PC-3 (cell line): ENCODE data around the gene RBM20. TPM values are rescaled to one million over a fixed set of nuclear protein-coding genes. Genes with fewer than 3 reads are reported as not detected.

Experiments used
- ATAC-seq: fragments of 200-7000 bp; cut with Tn5 transposase; 2 replicates; pipeline ENCODE4 v1.9.1; 2020; ENCODE audit warnings: mild to moderate bottlenecking, moderate library complexity
- BruUV-seq: library from RNA; stranded (reverse); fragments of 400-500 nt; replicated peaks from 2 replicates; lab custom pipeline; 2021; lab: Mats Ljungman, UMichigan
- CTCF ChIA-PET: fragments of 300-600 bp; sonication (Branson Sonifier 250); formaldehyde crosslinking; loops from one replicate; lab custom pipeline; 2022; ENCODE audit warnings: antibody characterized with exemption; lab: Charles Lee
- POLR2A ChIA-PET: fragments of 300-600 bp; sonication (Branson Sonifier 250); formaldehyde crosslinking; loops from one replicate; lab custom pipeline; 2022; ENCODE audit warnings: antibody characterized with exemption; ENCODE audit not compliant: unreplicated experiment; lab: Charles Lee
- DNase-seq: peaks from one replicate; pipeline ENCODE4 v3.0.0-alpha.2; 2015
- H2AFZ ChIP-seq: fragments of 300-600 bp; sonication (generic); 2 replicates; pipeline ENCODE4 v1.6.0; 2016; ENCODE audit warnings: antibody characterized with exemption, low read length
- H3F3A ChIP-seq: fragments of 300-600 bp; sonication (generic); one replicate; pipeline ENCODE4 v1.6.0; 2017; ENCODE audit warnings: antibody characterized with exemption, low read length, control low read depth, mild to moderate bottlenecking; ENCODE audit not compliant: unreplicated experiment
- H3K27ac ChIP-seq: fragments of 300-600 bp; sonication (generic); 2 replicates; pipeline ENCODE4 v1.5.1; 2016; ENCODE audit warnings: mild to moderate bottlenecking, low read length
- H3K27me3 ChIP-seq: fragments of 300-600 bp; sonication (generic); 2 replicates; pipeline ENCODE4 v1.6.1; 2016; ENCODE audit warnings: low read length, mixed read lengths
- H3K36me3 ChIP-seq: fragments of 300-600 bp; sonication (generic); 2 replicates; pipeline ENCODE4 v1.6.1; 2016; ENCODE audit warnings: low read depth, mixed run types, low read length, mixed read lengths
- H3K4me1 ChIP-seq: fragments of 300-600 bp; sonication (generic); 2 replicates; pipeline ENCODE4 v1.5.1; 2016; ENCODE audit warnings: low read length; ENCODE audit not compliant: insufficient read depth
- H3K4me2 ChIP-seq: fragments of 300-600 bp; sonication (generic); 2 replicates; pipeline ENCODE4 v1.6.0; 2016; ENCODE audit warnings: low read length
- H3K4me3 ChIP-seq: fragments of 300-600 bp; sonication (generic); 2 replicates; pipeline ENCODE4 v1.5.1; 2016; ENCODE audit warnings: mild to moderate bottlenecking, low read length, mixed read lengths
- H3K79me2 ChIP-seq: fragments of 300-600 bp; sonication (generic); 2 replicates; pipeline ENCODE4 v1.6.1; 2017; ENCODE audit warnings: low read length, mixed read lengths
- H3K9ac ChIP-seq: fragments of 300-600 bp; sonication (generic); 2 replicates; pipeline ENCODE4 v1.6.0; 2016; ENCODE audit warnings: mild to moderate bottlenecking, low read length
- H3K9me2 ChIP-seq: fragments of 300-600 bp; sonication (generic); replicated peaks from 2 replicates; pipeline ENCODE4 v1.6.1; 2016; ENCODE audit warnings: mixed run types, low read length, mixed read lengths
- H3K9me3 ChIP-seq: fragments of 300-600 bp; sonication (generic); 2 replicates; pipeline ENCODE4 v1.6.1; 2016; ENCODE audit warnings: low read length, mixed read lengths
- H4K20me1 ChIP-seq: fragments of 300-600 bp; sonication (generic); 2 replicates; pipeline ENCODE4 v1.6.1; 2016; ENCODE audit warnings: low read length, mixed read lengths
- EZH2 ChIP-seq: fragments of 300-600 bp; sonication (generic); IDR thresholded peaks from one replicate; pipeline ENCODE4 v1.6.1; 2017; ENCODE audit warnings: antibody characterized with exemption, mild to moderate bottlenecking, low read length; ENCODE audit not compliant: unreplicated experiment
- EZH2phosphoT487 ChIP-seq: fragments of 300-600 bp; sonication (generic); IDR thresholded peaks from 2 replicates; pipeline ENCODE4 v1.6.1; 2018; ENCODE audit warnings: mild to moderate bottlenecking, antibody characterized with exemption, low read length, borderline replicate concordance
- intact Hi-C: fragments of 100-400 bp; cut with micrococcal nuclease; formaldehyde crosslinking; loops from 2 replicates; pipeline ENCODE4 v1.9.0; 2023
- total RNA-seq: library from RNA; depleted of rRNA; stranded (reverse); fragments of >200 nt; gene quantifications from 2 replicates; pipeline ENCODE4 v1.2.3, GENCODE V29; 2014
- TF ChIP-seq, protein P1 (sequence below): fragments of 300-600 bp; sonication (generic); conservative IDR thresholded peaks from 2 replicates; pipeline ENCODE4 v1.5.1; 2017; ENCODE audit warnings: antibody characterized with exemption, low read depth, mild to moderate bottlenecking, low read length

The RBM20 gene
- total RNA-seq, 1 experiment from 2014 or later, result 0.40 TPM

DNA sequence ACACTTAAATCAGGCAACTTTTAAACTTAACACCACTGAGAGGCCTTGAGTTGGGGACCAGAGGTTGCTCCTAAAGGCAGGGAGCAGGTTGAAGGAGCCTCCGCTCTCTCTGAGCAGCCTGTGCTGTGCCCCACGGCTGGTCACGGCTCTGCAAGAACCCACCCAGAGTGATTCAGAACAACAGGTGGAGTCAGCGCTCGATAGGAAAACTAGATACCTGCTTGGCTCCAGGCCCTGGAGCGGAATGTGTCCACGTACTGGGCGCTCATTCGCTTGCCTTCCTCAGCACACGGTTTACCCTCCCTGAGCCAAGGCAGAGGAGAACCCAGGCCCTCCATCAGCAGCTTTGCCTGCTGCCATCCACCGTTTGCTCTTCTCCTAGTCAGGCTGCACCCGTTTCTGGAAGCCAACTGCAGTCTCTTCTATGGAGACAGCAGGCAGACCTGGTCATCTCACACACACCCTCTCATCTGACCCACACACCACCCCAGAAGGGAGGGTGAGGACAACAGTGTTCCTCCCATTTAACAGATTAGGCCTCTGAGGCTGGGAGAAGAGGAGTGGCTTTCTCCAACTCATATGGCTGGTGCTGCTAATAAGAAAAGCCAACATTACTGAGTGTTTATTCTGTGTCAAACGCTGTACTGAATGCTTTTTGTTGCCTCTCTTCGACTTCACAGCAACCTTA is 189.9 kb downstream of the RBM20 start:
- H3K36me3 ChIP-seq, result no peaks in the 10 kb centered on the region
- no peak for ATAC-seq
- H3K4me2 ChIP-seq, result no peak overlapping the region
- no peaks in the 10 kb centered on the region for H3K9me3 ChIP-seq
- no peaks in the 10 kb centered on the region for H4K20me1 ChIP-seq
- H3K4me3 ChIP-seq, result no peak overlapping the region
- CTCF ChIA-PET, result no interaction called here
- TF ChIP-seq EZH2 (no peak), EZH2phosphoT487 (no peak)
- TF ChIP-seq, protein P1, sequence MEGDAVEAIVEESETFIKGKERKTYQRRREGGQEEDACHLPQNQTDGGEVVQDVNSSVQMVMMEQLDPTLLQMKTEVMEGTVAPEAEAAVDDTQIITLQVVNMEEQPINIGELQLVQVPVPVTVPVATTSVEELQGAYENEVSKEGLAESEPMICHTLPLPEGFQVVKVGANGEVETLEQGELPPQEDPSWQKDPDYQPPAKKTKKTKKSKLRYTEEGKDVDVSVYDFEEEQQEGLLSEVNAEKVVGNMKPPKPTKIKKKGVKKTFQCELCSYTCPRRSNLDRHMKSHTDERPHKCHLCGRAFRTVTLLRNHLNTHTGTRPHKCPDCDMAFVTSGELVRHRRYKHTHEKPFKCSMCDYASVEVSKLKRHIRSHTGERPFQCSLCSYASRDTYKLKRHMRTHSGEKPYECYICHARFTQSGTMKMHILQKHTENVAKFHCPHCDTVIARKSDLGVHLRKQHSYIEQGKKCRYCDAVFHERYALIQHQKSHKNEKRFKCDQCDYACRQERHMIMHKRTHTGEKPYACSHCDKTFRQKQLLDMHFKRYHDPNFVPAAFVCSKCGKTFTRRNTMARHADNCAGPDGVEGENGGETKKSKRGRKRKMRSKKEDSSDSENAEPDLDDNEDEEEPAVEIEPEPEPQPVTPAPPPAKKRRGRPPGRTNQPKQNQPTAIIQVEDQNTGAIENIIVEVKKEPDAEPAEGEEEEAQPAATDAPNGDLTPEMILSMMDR, result no peak
- intact Hi-C loops, result no loop called here
- no peaks in the 10 kb centered on the region for H3K27me3 ChIP-seq
- H3K79me2 ChIP-seq, result no peaks in the 10 kb centered on the region
- H3K9me2 ChIP-seq, result no peaks in the 10 kb centered on the region
- H3K9ac ChIP-seq, result no peak overlapping the region
- no peak overlapping the region for H3K27ac ChIP-seq
- no peak overlapping the region for H2AFZ ChIP-seq
- no peak for DNase-seq
- no peaks in the 10 kb centered on the region for H3K4me1 ChIP-seq
- POLR2A ChIA-PET, result no interaction called here
- H3F3A ChIP-seq, result no peaks in the 10 kb centered on the region
- no TSS peak for BruUV-seq

DNA sequence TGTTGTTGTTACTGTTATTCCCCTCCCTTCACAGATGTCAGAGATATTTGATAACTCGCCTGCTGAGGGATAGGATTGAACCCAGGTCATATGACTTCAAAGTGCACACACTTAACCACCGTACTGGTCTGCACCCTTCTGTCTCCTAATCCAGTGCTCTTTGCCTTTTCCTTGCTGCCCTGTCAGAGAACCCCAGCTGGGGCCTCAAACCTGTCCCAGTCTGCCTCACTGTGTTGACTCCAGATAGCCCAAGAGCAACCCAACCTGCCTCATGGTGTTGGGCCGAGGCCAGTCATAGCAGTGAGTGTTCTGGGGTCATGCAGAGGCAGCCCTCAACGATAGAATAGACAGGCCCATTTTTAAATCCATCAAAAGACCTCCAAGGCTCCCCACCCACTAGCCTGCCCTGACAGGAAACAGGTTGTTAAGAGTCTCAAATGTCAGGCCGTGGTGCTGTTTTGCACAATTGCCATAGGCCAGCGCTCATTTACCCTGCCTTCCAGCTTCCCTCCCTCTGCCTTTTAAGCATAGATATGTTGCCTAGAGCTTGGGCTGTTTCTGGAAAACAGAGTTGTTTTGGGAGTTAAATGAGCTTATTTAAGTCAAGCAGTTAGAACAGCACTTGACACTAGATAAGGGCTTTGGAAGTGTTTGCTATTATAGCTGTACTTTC is 190.6 kb downstream of the RBM20 start:
- no peaks in the 10 kb centered on the region for H3F3A ChIP-seq
- no peak for DNase-seq
- no peaks in the 10 kb centered on the region for H3K9me2 ChIP-seq
- no peak overlapping the region for H3K4me3 ChIP-seq
- no peaks in the 10 kb centered on the region for H3K9me3 ChIP-seq
- H2AFZ ChIP-seq, result no peak overlapping the region
- H3K4me2 ChIP-seq, result no peak overlapping the region
- POLR2A ChIA-PET, result no interaction called here
- H4K20me1 ChIP-seq, result no peaks in the 10 kb centered on the region
- no peak overlapping the region for H3K27ac ChIP-seq
- no TSS peak for BruUV-seq
- no peaks in the 10 kb centered on the region for H3K79me2 ChIP-seq
- ATAC-seq, result no peak
- no peaks in the 10 kb centered on the region for H3K27me3 ChIP-seq
- no peaks in the 10 kb centered on the region for H3K36me3 ChIP-seq
- no peaks in the 10 kb centered on the region for H3K4me1 ChIP-seq
- TF ChIP-seq EZH2phosphoT487 (no peak), EZH2 (no peak)
- TF ChIP-seq, protein P1, result no peak
- intact Hi-C loops, result no loop called here
- no peak overlapping the region for H3K9ac ChIP-seq
- CTCF ChIA-PET, result no interaction called here

DNA sequence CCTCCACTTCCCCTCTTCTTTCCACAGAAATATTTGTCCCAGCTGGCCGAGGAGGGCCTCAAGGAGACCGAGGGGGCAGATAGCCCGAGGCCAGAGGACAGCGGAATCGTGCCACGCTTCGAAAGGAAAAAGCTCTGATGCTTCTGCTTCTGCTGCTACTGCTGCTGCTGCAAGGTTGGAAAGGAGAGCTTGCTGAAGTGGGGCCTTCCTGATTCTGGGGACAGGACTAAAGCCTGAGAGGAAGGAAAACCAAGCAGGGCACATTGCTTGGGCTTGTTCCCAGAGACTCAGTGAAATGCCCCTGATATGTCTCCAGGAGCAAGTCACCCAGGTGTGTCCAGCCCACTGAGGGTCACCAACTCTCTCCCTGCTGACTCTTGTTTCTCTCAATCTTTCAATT is 191.7 kb downstream of the RBM20 start:
- Histone ChIP-seq H3K4me2 (no peak overlapping the region), H3K4me3 (no peak overlapping the region), H3K27me3 (no peaks in the 10 kb centered on the region), H3K9ac (no peak overlapping the region), H3K4me1 (no peaks in the 10 kb centered on the region), H3K27ac (no peak overlapping the region), H3K36me3 (no peaks in the 10 kb centered on the region), H3F3A (no peaks in the 10 kb centered on the region), H3K9me2 (no peaks in the 10 kb centered on the region), H4K20me1 (no peaks in the 10 kb centered on the region), H3K79me2 (no peaks in the 10 kb centered on the region), H3K9me3 (no peaks in the 10 kb centered on the region), H2AFZ (no peak overlapping the region)
- no peak for TF ChIP-seq EZH2
- TF ChIP-seq, protein P1, result no peak
- no peak for TF ChIP-seq EZH2phosphoT487
- intact Hi-C loops, result no loop called here
- BruUV-seq, result no TSS peak
- ATAC-seq (no peak), DNase-seq (no peak)
- CTCF ChIA-PET, result no interaction called here
- POLR2A ChIA-PET, result no interaction called here
